Loucy (cell line): Measurements from ENCODE around the gene PAK5.

ENCODE experiments used
- EZH2phosphoT487 ChIP-seq: fragments of 200-600 bp; IDR thresholded peaks from 2 replicates; pipeline ENCODE4 v1.6.1; 2018; ENCODE audit warnings: antibody characterized with exemption, mild to moderate bottlenecking, moderate library complexity, borderline replicate concordance
- TF ChIP-seq, protein P1 (sequence below): fragments of 200-600 bp; sonication (generic); conservative IDR thresholded peaks from 2 replicates; pipeline ENCODE4 v1.5.1; 2014; ENCODE audit warnings: mild to moderate bottlenecking, antibody characterized with exemption, low read length

- TF ChIP-seq, protein P1, sequence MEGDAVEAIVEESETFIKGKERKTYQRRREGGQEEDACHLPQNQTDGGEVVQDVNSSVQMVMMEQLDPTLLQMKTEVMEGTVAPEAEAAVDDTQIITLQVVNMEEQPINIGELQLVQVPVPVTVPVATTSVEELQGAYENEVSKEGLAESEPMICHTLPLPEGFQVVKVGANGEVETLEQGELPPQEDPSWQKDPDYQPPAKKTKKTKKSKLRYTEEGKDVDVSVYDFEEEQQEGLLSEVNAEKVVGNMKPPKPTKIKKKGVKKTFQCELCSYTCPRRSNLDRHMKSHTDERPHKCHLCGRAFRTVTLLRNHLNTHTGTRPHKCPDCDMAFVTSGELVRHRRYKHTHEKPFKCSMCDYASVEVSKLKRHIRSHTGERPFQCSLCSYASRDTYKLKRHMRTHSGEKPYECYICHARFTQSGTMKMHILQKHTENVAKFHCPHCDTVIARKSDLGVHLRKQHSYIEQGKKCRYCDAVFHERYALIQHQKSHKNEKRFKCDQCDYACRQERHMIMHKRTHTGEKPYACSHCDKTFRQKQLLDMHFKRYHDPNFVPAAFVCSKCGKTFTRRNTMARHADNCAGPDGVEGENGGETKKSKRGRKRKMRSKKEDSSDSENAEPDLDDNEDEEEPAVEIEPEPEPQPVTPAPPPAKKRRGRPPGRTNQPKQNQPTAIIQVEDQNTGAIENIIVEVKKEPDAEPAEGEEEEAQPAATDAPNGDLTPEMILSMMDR = no peak
- no peak for TF ChIP-seq EZH2phosphoT487
Measured at GRCh38 chr20:9515741-9516233, 323.1 kb downstream of the PAK5 start.
